IPS-18c (cell line): Measurements from ENCODE around the gene CEP152.

ENCODE experiments used
- H3K4me3 ChIP-seq: 2 replicates; pipeline ENCODE4 v1.7.0; 2013; ENCODE audit warnings: low read depth, mild to moderate bottlenecking, low read length, moderate library complexity; ENCODE audit not compliant: insufficient read depth
- H3K9me3 ChIP-seq: one replicate; pipeline ENCODE4 v1.6.1; 2013; ENCODE audit warnings: mild to moderate bottlenecking, low read length, moderate library complexity; ENCODE audit not compliant: control insufficient read depth, insufficient read depth

CEP152 gene

DNA sequence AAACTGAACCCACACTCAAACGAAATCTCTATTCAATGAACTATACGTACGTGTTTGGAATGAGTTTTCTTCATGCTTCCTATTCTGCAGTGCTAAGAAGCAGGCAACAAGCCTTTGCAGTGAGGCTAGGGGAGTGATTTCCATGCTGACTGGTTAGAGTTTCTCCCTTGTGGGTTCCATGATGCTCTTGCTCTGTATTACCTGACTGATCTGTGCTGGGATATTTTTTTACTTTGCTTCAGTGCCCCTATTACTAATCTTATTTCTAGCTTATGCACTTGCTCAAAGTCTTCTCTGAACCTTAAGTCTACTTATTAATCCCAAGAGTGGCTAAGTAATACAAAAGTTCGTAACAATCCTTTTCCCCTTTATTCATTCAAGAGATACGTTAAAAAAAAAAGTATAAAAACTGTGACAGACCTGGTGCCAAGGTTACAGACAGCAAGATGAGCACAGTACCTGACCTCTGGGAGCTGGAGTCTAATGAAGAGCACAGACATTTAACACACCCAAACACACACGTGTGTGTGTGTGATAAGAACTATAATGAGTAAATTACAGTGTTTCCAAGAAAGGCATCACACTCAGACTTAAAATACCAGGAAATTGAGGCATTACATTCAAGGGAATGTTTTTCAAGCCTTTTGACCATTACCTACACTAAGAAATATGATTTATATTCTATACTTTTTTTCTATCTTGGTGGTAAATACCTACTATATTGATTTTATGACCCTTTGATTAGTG, 114.9 kb downstream of the CEP152 start:
- Histone ChIP-seq H3K9me3 (no peaks in the 10 kb centered on the region), H3K4me3 (no peak overlapping the region)

DNA sequence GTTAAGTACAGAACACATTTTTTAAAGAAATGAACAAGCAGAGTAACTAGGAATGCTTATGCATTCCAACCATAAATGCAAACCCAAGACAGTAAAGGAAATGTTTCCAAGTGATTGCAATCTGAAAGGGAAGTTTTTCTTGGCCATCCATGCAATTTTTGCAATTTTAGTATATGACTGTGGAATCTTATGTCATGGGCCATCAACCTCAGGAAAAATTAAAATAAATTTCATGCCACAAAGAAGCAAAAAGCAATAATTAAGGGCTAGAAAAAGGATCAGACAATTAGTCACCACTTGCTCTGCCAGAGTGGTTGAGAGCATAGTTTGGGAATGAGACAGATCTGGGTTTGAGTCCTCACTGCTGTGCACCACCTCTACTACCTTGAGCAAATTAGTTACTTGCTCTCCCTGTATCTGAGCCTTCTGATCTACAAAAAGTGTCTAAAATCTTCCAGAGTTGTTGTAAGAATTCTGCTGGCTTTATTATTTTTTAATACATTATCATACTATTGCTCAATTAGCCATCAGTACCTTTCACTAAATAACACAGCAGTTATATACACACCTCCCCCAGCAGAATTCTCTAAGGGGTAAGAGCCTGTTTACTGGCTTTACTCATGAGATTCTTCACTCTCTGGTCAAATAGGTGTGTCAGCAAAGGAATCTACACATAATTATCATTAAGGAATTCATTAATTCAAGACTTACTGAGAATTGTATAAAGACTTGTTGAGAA, 115.6 kb downstream of the CEP152 start:
- no peak overlapping the region for H3K4me3 ChIP-seq
- no peaks in the 10 kb centered on the region for H3K9me3 ChIP-seq

GRCh38 chr15:48693484-48693883, 117.4 kb downstream of the CEP152 start:
- H3K4me3 ChIP-seq: no peak overlapping the region

GRCh38 chr15:48688493-48688892, 122.4 kb downstream of the CEP152 start:
- Histone ChIP-seq H3K4me3 (no peak overlapping the region), H3K9me3 (no peaks in the 10 kb centered on the region)

More at GRCh38 chr15:48693484-48693883, 117.4 kb downstream of the CEP152 start:
- H3K9me3 ChIP-seq: no peaks in the 10 kb centered on the region
